NCI-H1417 (cell line): ENCODE results near the gene PAX7.

ENCODE experiments used
- DNase-seq, 3 experiments: peaks; one replicate each; lab custom pipeline; 2025; lab: John Stamatoyannopoulos, UW

The PAX7 gene

DNA sequence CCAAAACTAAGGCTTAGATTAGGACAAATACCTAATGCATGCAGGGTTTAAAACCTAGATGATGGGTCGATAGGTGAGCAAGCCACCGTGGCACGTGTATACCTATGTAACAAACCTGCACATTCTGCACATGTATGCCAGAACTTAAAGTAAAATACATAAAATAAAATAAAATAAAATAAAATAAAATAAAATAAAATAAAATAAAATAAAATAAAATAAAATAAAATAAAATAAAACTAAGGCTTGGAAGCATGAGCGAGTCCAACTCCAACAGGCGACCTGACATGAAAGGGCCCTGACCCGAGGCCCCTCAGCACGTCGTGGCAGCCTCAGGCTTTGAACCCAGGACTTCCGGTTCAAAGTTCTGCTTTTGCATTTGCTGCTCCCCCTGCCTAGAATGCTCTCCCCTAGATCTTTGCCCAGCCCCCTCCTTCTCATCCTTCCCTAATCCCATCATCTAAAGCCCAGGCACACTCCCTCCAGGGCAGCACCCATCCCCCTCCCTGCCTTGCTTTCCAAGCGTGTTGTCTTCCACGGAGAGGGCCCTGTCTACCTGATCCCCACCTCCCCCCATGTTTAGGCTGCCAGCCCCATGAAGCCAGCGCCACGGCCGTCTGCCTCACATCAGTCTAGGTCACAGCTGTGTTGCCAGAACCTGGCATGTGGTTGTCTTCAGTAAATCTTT, 164.5 kb downstream of the PAX7 start:
- no peak for DNase-seq

DNA sequence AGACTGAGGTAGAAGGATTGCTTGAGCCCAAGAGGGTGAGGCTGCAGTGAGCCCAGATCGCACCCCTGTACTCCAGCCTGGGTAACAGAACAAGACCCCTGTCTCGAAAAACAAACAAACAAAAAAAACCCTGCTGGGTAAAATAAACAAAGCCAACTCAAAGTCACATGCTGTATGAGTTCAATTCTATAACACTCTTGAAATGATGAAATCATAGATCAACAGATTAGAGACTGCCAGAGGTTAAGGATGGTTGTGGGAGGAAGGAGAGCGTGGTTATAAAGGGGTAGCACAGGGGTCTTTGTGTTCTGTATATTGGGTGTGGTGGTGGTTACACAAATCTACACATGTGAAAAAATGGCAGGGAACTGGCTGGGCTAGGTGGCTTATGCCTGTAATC, 166.3 kb downstream of the PAX7 start:
- no peak for DNase-seq
